HFFc6 (cell line): ENCODE data around the gene HNRNPA3. TPM values are rescaled to one million over a fixed set of nuclear protein-coding genes. Genes with fewer than 3 reads are reported as not detected.
A peak's percentile ranks its signal among the peaks of the same experiment; 100 is the strongest.
"Not testable (repeated sequence)": the region's sequence is repeated elsewhere in the genome, so short reads cannot be mapped to it uniquely, and the experiment has no call there.

Experiments
- DNase-seq: peaks from one replicate; pipeline ENCODE4 v3.0.0-alpha.2; 2018
- H3K27ac Mint-ChIP-seq: 2 replicates; pipeline ENCODE4 v1.8.0; 2020; ENCODE audit warnings: mild to moderate bottlenecking, mixed read lengths
- H3K27me3 Mint-ChIP-seq: 2 replicates; pipeline ENCODE4 v1.8.0; 2021; ENCODE audit warnings: mild to moderate bottlenecking, moderate library complexity, mixed read lengths; ENCODE audit not compliant: insufficient read depth
- H3K36me3 Mint-ChIP-seq: 2 replicates; pipeline ENCODE4 v1.8.0; 2021; ENCODE audit warnings: low read depth, mixed read lengths
- H3K4me1 Mint-ChIP-seq: 2 replicates; pipeline ENCODE4 v1.8.0; 2020; ENCODE audit warnings: low read depth, mixed read lengths
- H3K4me3 Mint-ChIP-seq: 2 replicates; pipeline ENCODE4 v1.8.0; 2020; ENCODE audit warnings: mild to moderate bottlenecking, moderate library complexity, mixed read lengths
- H3K9me3 Mint-ChIP-seq: 2 replicates; pipeline ENCODE4 v1.8.0; 2020; ENCODE audit warnings: mild to moderate bottlenecking, mixed read lengths
- total RNA-seq, 6 experiments: library from RNA; stranded (reverse); fragmentation: NEBNext Ultra II Directional; extraction: Animal tissue kit (Norgen Biotek cat#: 25700); gene quantifications; 2 replicates in 1 of 6; 3 replicates in 5 of 6; pipeline ENCODE4 v1.2.3, GENCODE V29; 2021
- TF ChIP-seq, protein P1 (sequence below): fragments of 200-600 bp; sonication (generic); IDR thresholded peaks from 2 replicates; pipeline ENCODE4 v1.5.0; 2021; ENCODE audit warnings: antibody characterized with exemption, mild to moderate bottlenecking

The HNRNPA3 gene
- total RNA-seq, 6 experiments from 2014 or later: 165 to 253 (median 205) TPM

DNA sequence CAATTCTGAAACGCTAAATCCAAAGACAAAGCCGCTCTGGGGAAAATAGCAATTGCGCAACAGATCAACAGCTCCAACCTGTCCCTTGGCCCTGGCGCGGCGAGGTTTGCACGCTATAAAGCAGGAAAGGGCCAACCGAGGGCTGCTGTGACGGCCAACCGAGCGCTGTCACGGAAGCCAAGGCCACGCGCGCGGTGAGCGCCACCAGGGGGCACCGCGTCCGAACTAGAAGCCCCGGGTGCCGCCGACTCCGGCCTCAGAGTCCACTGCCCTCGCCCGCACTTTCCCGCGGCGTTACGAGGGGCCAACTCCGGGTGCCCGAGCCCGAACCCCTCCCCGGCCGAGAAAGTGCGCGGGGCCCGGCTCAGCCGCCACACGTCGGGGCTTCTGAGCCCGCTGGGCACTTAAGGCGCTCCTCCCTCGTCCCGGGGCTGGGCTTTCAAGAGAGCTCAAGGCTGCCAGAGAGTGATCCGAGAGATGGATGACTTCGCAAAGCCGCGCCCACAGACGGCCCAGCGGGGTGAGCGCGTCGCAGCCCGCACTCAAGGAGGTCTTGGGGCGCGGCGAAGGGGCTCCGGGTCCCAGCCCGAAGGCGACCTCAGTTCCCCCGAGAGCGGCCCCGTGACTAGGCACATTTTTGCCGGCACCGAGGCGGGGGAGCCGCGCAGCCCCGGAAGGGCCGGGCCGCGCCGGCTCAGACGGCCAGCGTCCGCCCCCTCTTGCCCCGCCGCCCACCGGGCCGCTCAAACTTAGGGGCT lies 51.0 kb downstream of the HNRNPA3 start:
- Mint-ChIP-seq H3K27me3 (peaks cover 2% of the 10 kb centered on the region; the same call in 1 of the 2 replicates), H3K9me3 (no peaks in the 10 kb centered on the region), H3K4me1 (peaks cover 45% of the 10 kb centered on the region), H3K27ac (peak overlapping the region; percentile 93), H3K4me3 (peak overlapping the region; percentile 94), H3K36me3 (peaks cover 25% of the 10 kb centered on the region)
- DNase-seq: peak; percentile 97
- TF ChIP-seq, protein P1, sequence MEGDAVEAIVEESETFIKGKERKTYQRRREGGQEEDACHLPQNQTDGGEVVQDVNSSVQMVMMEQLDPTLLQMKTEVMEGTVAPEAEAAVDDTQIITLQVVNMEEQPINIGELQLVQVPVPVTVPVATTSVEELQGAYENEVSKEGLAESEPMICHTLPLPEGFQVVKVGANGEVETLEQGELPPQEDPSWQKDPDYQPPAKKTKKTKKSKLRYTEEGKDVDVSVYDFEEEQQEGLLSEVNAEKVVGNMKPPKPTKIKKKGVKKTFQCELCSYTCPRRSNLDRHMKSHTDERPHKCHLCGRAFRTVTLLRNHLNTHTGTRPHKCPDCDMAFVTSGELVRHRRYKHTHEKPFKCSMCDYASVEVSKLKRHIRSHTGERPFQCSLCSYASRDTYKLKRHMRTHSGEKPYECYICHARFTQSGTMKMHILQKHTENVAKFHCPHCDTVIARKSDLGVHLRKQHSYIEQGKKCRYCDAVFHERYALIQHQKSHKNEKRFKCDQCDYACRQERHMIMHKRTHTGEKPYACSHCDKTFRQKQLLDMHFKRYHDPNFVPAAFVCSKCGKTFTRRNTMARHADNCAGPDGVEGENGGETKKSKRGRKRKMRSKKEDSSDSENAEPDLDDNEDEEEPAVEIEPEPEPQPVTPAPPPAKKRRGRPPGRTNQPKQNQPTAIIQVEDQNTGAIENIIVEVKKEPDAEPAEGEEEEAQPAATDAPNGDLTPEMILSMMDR: peak; percentile 92

GRCh38 chr2:177264209-177264692 lies 51.7 kb downstream of the HNRNPA3 start:
- TF ChIP-seq, protein P1: no peak
- H3K27me3 Mint-ChIP-seq: peaks cover 2% of the 10 kb centered on the region; the same call in 1 of the 2 replicates
- H3K27ac Mint-ChIP-seq: peak overlapping the region; percentile 93

DNA sequence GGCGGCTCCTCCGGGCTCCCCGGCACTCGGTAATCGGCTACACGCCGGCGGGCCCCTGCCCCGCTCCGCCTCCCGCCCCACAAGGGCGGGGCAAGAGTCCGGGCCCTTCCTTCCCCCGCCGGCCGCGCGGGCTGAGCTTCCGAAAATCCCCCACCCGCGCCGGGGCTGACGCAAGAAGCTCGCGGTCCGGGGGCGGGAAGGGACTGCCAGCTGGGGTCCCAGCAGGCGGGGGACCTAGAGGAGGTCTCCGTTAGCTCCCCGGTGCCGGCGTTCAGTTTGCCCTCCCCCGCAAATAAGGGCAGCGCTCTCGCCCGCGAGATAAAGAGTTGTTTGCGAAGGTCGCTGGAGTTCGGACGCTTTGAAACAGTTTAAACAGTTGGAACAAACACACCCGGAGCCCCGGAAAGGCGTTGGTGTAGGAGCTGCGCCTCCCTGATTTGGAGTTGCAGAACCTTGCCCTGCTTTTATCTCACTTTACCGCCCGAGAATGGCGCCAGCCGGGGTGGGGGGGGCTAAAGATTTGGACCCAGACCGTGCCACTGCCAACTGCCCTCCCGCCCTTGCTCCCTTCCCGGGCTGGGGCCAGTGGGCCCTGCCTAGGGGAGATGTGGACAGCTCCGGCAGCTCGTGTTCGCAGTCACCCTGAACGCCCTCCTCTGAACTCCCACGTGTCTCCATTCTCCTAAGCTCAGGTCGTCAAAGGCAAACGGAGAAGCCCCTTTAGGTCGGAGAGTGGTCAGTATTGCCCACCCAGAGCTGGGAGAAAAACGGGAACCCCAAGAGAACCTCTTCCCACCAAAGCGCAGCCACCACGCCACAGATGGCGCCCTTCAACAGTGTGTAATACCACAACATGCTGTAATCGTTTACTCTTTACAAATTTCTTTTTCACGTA lies 52.3 kb downstream of the HNRNPA3 start, which contains the start of gene NFE2L2:
Gene NFE2L2, minus strand, starts transcription at position 35 of the 895 bp plus-strand sequence. CDS start 151 bp downstream, outside the sequence.
- TF ChIP-seq, protein P1: peak; percentile 65
- Mint-ChIP-seq H3K4me3 (peak within 1 kb of the TSS; percentile 94), H3K27ac (peak within 1 kb of the TSS; percentile 95), H3K27me3 (peaks cover 2% of the 10 kb centered on the region; the same call in 1 of the 2 replicates), H3K4me1 (peaks cover 44% of the 10 kb centered on the region), H3K9me3 (no peaks in the 10 kb centered on the region), H3K36me3 (peaks cover 21% of the 10 kb centered on the region)
- peak; percentile 66 for DNase-seq

More at GRCh38 chr2:177264209-177264692, 51.7 kb downstream of the HNRNPA3 start:
- DNase-seq: no peak
- Mint-ChIP-seq H3K4me3 (peak overlapping the region; percentile 94), H3K9me3 (no peaks in the 10 kb centered on the region), H3K4me1 (peaks cover 45% of the 10 kb centered on the region), H3K36me3 (peaks cover 21% of the 10 kb centered on the region)

DNA sequence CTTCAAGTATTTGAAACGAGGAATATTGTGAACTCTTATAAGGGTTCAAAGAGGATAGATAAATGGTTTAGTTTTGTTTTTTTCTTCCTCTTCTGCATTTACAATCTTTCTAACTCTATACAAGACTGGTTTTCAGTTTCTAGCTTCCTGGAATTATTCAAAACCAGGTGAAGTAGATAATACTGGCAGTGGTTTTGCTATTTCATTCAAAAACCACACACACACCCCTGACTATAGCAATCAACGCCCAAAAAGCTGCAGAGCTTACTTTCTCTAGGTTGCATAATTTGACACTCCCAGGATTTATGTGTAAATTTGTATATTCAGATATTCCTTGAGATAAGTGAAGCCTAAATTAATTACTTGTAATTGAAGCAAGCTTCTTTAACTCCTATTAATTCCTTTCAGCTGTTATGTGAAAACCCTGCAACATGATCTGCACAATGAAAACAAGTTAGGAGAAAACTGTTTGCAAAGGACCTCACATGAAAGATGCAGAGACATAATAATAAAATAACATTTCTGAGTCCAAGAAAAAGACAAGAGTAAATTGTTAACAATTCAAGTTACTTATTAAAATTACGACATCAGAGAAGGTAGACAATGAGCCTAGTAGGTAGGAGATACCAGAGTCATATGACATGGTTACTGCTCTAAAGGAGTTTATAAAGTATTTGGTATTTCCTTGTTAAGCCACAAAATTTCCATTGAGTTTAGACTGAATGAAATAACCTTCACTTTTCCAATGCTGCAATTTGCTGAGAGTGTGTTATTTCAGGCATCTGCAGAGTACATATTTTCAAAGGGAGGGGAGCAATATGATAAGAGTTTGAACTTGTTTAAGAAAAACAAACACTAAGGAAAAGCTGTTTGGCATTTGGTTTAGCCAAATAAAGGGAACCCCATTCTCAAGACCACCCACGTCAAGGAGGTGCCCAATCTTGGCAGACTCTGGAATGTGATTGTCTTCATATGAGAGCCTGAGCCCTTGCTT lies 53.5 kb downstream of the HNRNPA3 start:
- Mint-ChIP-seq H3K4me3 (peak overlapping the region; percentile 91), H3K4me1 (peaks cover 40% of the 10 kb centered on the region), H3K36me3 (peaks cover 20% of the 10 kb centered on the region), H3K27me3 (peaks cover 2% of the 10 kb centered on the region; the same call in 1 of the 2 replicates), H3K9me3 (no peaks in the 10 kb centered on the region), H3K27ac (peak overlapping the region; percentile 95)
- peak; percentile 30 for DNase-seq
- TF ChIP-seq, protein P1: no peak

DNA sequence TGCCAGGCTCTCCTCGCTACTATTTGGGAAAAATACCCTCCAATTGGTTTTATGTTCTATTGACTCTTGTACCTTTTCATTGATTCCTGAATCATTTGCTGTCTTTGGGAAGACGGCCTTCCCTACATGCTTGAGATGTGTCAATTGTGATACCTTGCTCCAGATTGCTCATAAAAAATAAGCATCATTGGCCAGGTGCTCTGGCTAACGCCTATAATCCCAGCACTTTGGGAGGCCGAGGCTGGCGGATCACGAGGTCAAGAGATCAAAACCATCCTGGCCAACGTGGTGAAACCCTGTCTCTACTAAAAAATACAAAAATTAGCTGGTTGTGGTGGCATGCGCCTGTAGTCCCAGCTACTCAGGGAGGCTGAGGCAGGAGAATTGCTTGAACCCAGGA lies 54.4 kb downstream of the HNRNPA3 start:
- peak overlapping the region; percentile 95; the same call in 1 of the 2 replicates for H3K27ac Mint-ChIP-seq
- peaks cover 32% of the 10 kb centered on the region for H3K4me1 Mint-ChIP-seq
- H3K9me3 Mint-ChIP-seq, H3K4me3 Mint-ChIP-seq, H3K27me3 Mint-ChIP-seq, DNase-seq: not testable (repeated sequence)
- peaks cover 15% of the 10 kb centered on the region for H3K36me3 Mint-ChIP-seq
